Measurements from ENCODE around the gene IP6K3.

The IP6K3 gene

GRCh38 chr6:33725891-33726673, 20.6 kb downstream of the IP6K3 start:
- TF ChIP-seq POLR2A (IDR thresholded peaks at IDR 0.05; ENCODE audit: extremely low read depth, insufficient read length): no peak
- DNase-seq (ENCODE audit: low read depth): no peak
- no peak overlapping the region for H3K4me3 ChIP-seq (ENCODE audit: low read depth, low read length)

GRCh38 chr6:33725222-33725621, 21.5 kb downstream of the IP6K3 start:
- no peak for DNase-seq (ENCODE audit: low read depth)
- no peak overlapping the region for H3K4me3 ChIP-seq (ENCODE audit: low read depth, low read length)
- no peak for TF ChIP-seq MAX (IDR thresholded peaks at IDR 0.05; ENCODE audit: low read depth, low read length)
- no peak for TF ChIP-seq CTCF (IDR thresholded peaks at IDR 0.05; ENCODE audit: low read depth, low read length)
- no peak for TF ChIP-seq MYC (IDR thresholded peaks at IDR 0.05; ENCODE audit: low read depth, low read length)
- TF ChIP-seq POLR2A (IDR thresholded peaks at IDR 0.05; ENCODE audit: extremely low read depth, insufficient read length): no peak

GRCh38 chr6:33724102-33725023, 22.3 kb downstream of the IP6K3 start:
- no peak for TF ChIP-seq POLR2A (IDR thresholded peaks at IDR 0.05; ENCODE audit: extremely low read depth, insufficient read length)
- no peak for TF ChIP-seq MYC (IDR thresholded peaks at IDR 0.05; ENCODE audit: low read depth, low read length)
- no peak for TF ChIP-seq MAX (IDR thresholded peaks at IDR 0.05; ENCODE audit: low read depth, low read length)
- TF ChIP-seq CTCF (IDR thresholded peaks at IDR 0.05; ENCODE audit: low read depth, low read length): no peak
- no peak for DNase-seq (ENCODE audit: low read depth)
- no peak overlapping the region for H3K4me3 ChIP-seq (ENCODE audit: low read depth, low read length)

GRCh38 chr6:33723371-33724085, 23.2 kb downstream of the IP6K3 start:
- TF ChIP-seq CTCF (IDR thresholded peaks at IDR 0.05; ENCODE audit: low read depth, low read length) (no peak), POLR2A (IDR thresholded peaks at IDR 0.05; ENCODE audit: extremely low read depth, insufficient read length) (no peak), MYC (IDR thresholded peaks at IDR 0.05; ENCODE audit: low read depth, low read length) (no peak), MAX (IDR thresholded peaks at IDR 0.05; ENCODE audit: low read depth, low read length) (no peak)
- no peak for DNase-seq (ENCODE audit: low read depth)

GRCh38 chr6:33722103-33722623, 24.5 kb downstream of the IP6K3 start:
- H3K4me3 ChIP-seq (ENCODE audit: low read depth, low read length): no peak overlapping the region
- TF ChIP-seq POLR2A (IDR thresholded peaks at IDR 0.05; ENCODE audit: extremely low read depth, insufficient read length) (no peak), MAX (IDR thresholded peaks at IDR 0.05; ENCODE audit: low read depth, low read length) (no peak), MYC (IDR thresholded peaks at IDR 0.05; ENCODE audit: low read depth, low read length) (no peak), CTCF (IDR thresholded peaks at IDR 0.05; ENCODE audit: low read depth, low read length) (no peak)
- no peak for DNase-seq (ENCODE audit: low read depth)

More at GRCh38 chr6:33723371-33724085, 23.2 kb downstream of the IP6K3 start:
- no peak overlapping the region for H3K4me3 ChIP-seq (ENCODE audit: low read depth, low read length)
